Stimulated activated naive CD8-positive, alpha-beta T cell treated with anti-CD3 and anti-CD28 coated beads, Interleukin-15, amount 100 ng/mL, for 72 hours (primary cell): ENCODE measurements around the gene SLK.
A peak's percentile ranks its signal among the peaks of the same experiment; 100 is the strongest.

Experiments
- ATAC-seq: fragments of 150-1000 bp; cut with Tn5 transposase; 2 replicates; pipeline ENCODE4 v1.10.0; 2021; ENCODE audit warnings: mild to moderate bottlenecking, moderate library complexity
- DNase-seq, 2 donors: peaks; one replicate each; pipeline ENCODE4 v3.0.0; 2021 to 2022
- H3K27ac Mint-ChIP-seq, 2 donors: one replicate each; pipeline ENCODE4 v1.8.0; 2022; ENCODE audit warnings: mild to moderate bottlenecking in 2 of 2, mixed read lengths in 2 of 2, moderate library complexity in 2 of 2
- H3K27me3 Mint-ChIP-seq: one replicate; pipeline ENCODE4 v1.8.0; 2022; ENCODE audit warnings: mixed read lengths
- H3K4me1 Mint-ChIP-seq: one replicate; pipeline ENCODE4 v1.8.0; 2022; ENCODE audit warnings: mild to moderate bottlenecking, mixed read lengths
- H3K4me3 Mint-ChIP-seq, 2 donors: one replicate each; pipeline ENCODE4 v1.8.0; 2022; ENCODE audit warnings: mild to moderate bottlenecking in 2 of 2, mixed read lengths in 2 of 2, moderate library complexity in 1 of 2
- H3K9me3 Mint-ChIP-seq, 2 donors: one replicate each; pipeline ENCODE4 v1.8.0; 2022; ENCODE audit warnings: mixed read lengths in 2 of 2

The SLK gene

DNA sequence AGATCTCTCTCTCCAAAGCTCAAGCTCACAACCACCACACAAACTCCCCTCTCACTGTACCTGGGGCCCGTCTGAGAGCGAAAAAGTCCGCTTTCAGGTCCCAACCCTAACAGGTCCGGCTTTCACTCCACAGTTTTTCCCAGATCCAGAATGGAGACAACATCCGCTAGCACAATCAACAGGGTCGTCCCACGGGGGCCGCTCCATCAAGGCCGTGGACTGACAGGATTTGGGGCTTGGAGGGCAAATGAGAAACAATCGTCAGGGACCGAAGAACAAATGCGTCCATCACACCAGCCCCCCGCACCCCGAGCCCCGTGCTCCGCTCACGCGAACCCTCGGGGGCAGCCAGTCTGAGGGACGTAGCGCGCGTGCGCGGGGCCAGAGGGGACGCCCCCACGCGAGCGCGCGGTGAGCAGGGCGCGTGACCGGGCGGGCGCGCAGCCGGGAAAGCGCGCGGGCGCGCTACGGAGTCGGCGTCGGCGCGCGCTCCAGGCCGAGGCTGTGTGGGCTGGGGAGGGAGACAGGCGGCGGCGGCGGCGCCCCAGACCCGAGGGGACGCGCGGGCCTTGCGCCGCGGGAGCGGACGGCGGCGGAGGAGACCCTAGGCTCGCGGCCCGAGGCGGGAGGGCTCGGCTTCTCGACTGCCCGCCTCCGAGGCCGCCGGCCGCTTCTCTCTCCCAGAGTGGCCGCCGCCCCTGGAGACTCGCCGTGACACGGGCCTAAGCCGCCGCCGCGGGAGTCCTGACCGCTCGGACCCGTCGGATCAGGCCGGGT lies at the start of gene SLK:
Gene SLK (plus strand): TSS at position 470 of the 777 bp plus-strand sequence. CDS start 606 bp downstream, outside the sequence.
- DNase-seq = peak; percentile 88 to 89
- ATAC-seq = peak; percentile 92
- peak within 1 kb of the TSS; percentile 98 to 99 for H3K27ac Mint-ChIP-seq

DNA sequence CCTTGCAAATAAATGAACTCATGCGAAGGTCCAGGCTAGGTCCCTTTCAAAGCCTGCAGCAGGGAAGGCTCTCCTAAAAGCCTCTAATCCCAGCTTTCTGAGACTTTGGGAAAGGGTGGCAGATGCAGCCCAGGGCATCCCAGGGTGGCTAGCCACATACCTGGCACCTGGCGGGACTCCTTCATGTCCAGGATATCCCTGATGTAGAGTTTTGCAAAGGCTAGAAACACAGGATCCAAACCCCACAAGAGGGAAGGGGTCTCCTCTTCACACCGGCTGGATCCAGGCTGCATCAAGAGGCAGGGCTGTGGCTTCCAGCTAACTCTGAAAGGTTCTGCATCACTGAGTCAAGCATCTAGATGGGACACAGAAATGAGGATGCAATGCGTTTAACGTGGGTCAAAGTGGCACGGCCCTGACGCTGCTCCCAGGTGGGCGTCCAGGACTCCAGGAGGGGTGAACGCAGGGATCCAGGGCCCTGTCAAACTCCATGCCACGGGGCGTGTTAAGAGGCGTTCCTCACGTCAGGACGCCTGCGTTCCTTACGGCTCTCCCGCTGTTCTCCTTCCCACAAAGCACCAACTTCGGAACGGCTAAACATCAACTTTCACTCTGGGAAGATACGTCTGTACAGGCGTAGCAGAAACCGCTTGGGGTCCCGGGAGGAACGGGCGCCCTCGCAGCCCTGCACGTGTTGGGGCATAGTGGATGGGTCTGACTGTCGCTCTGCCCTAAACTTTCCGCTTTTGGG lies 49.5 kb upstream of the SLK start:
- H3K27ac Mint-ChIP-seq = peak overlapping the region; percentile 79 to 95
- H3K4me1 Mint-ChIP-seq = peaks cover 41% of the 10 kb centered on the region
- peak; percentile 16 for ATAC-seq
- no peak for DNase-seq
- H3K27me3 Mint-ChIP-seq = no peaks in the 10 kb centered on the region
- peak overlapping the region; percentile 92 to 96 for H3K4me3 Mint-ChIP-seq
- H3K9me3 Mint-ChIP-seq = peaks cover 7 to 8% of the 10 kb centered on the region in 2 donors

More for the DNA sequence above, at the start of gene SLK:
- H3K9me3 Mint-ChIP-seq = no peaks in the 10 kb centered on the region
- H3K4me3 Mint-ChIP-seq = peak within 1 kb of the TSS; percentile 98 to 99
- no peaks in the 10 kb centered on the region for H3K27me3 Mint-ChIP-seq
- H3K4me1 Mint-ChIP-seq = peaks cover 30% of the 10 kb centered on the region

DNA sequence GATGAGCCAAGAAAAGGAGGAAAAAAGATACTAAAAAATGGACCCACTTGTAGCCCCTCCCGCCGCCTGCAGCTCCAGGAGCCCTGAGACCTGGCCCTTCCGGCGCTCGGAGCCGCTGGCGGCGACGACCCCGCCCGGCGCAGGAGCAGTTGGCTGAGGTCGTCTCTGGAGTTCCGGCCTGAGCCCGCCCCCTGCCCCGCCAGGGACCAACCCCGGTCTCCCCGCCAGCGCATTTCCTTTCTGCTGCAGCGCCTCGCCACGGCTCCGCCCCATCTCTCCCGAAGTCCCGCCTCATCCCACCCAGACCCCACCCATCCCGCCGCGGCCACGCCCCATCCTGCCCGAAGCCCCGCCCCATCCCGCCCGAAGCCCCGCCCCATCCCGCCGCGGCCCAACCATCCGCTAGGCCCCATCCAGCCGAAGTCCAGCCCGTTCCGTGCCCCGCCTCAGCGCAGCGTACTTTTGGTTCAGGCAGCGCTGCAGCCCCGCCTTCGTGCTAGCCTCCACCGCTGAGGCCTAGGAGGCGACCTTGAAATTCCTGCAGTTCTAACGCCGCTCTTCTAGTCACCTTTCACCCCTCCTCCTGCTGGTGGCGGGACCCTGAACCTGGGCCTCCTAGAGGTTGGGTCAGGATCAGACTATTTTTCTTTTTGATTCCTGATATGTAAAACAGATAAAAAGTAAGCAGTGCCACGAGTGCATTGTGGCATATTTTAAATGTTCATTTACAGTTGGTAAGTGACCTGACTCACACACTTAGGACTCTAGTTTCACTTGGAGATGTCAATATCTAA lies 48.7 kb upstream of the SLK start, which contains the start of gene STN1:
Gene STN1 (minus strand): TSS at position 132 of the 794 bp plus-strand sequence. CDS start 590 bp downstream, outside the sequence.
- H3K4me3 Mint-ChIP-seq = peak within 1 kb of the TSS; percentile 92 to 96
- DNase-seq (peak; percentile 96 to 97), ATAC-seq (peak; percentile 94)
- no peaks in the 10 kb centered on the region for H3K27me3 Mint-ChIP-seq
- peaks cover 7 to 8% of the 10 kb centered on the region in 2 donors for H3K9me3 Mint-ChIP-seq
- H3K4me1 Mint-ChIP-seq = peaks cover 34% of the 10 kb centered on the region
- peak within 1 kb of the TSS; percentile 95 for H3K27ac Mint-ChIP-seq

DNA sequence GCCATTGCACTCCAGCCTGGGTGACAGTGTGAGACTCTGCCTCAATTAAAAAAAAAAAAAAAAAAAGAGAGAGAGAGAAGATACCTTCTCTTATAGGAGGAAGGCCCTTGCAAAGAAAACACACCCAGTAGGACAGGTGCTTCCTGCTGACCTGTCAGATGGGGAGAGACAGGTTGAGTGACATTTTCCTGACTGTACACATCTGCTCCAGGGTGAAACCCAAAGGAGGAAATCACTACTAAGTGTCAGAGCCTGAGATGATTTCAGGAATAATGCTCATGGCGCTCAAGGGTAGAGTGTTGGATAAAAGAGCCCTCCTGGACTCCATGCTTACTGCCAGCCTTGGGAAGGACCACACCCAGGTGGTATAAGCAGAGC lies 47.3 kb upstream of the SLK start:
- Mint-ChIP-seq H3K27me3 (no peaks in the 10 kb centered on the region), H3K4me1 (peaks cover 26% of the 10 kb centered on the region), H3K9me3 (peaks cover 6 to 8% of the 10 kb centered on the region in 2 donors), H3K27ac (no peak overlapping the region), H3K4me3 (no peak overlapping the region)
- DNase-seq (no peak), ATAC-seq (no peak)

DNA sequence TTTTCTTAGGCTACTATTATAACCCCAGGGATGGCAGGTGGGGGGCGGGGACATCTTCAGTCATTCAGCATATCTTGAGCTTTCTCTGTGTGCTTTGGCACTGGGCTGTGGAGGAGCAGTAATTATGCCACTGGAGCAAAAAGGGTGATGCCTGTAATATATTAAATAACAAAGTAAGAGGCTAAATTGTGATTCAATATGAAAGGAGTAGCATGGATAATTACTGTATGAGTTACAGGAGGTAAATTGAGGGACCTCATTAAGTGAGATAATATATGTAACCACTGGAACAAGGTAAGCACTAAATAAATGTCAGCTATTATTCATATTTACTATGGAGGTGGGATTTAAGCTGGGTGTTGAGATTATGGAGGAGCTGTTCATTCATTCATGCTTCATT lies 45.7 kb upstream of the SLK start:
- no peak for DNase-seq
- H3K9me3 Mint-ChIP-seq = no peaks in the 10 kb centered on the region
- no peaks in the 10 kb centered on the region for H3K27me3 Mint-ChIP-seq
- H3K4me1 Mint-ChIP-seq = peaks cover 13% of the 10 kb centered on the region
- ATAC-seq = no peak
- no peak overlapping the region for H3K4me3 Mint-ChIP-seq
- no peak overlapping the region for H3K27ac Mint-ChIP-seq

DNA sequence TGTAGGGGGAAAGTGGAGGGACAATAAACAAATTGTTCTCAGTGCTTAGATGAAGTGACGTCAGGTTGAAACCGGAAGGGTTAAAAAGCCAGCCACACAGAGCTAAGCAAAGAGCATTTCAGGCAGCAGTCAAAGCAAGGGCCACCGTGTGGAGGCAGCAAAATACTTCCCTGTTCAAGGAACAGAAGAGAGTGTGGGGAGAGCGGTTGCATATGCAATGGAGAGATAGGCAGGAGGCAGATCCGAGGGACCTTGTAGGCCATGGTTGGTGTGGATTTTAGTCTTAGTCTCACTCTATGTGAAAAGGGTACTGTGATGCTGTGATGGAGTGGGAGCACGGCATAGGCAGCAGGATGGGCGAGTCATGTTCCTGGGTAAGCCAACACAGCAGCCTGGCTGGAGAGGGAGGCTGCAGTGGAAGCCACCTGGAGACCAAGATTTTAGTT lies 45.2 kb upstream of the SLK start:
- Mint-ChIP-seq H3K4me3 (no peak overlapping the region), H3K27me3 (no peaks in the 10 kb centered on the region), H3K27ac (no peak overlapping the region), H3K9me3 (no peaks in the 10 kb centered on the region), H3K4me1 (peaks cover 8% of the 10 kb centered on the region)
- DNase-seq = peak in 1 of 2 donors; percentile 32
- ATAC-seq = no peak

DNA sequence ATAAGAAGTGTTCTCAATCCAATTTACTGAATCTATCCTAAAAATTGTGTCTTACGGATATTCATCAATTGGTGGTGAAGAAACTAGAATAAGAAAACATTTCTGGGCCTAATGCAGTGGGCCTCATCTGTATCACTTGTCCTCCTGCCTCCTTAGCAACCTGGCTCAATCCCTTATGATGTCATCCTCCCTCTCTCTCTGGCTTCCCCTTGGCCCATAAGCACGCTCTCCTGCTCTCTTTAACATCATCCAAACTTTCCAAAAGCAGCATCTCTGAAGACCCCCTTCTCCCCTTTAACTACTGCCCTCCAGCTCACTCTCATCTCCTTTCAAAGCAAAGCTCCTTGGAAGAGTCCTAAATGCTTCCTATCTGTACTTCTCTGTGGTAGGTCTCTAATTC lies 44.3 kb upstream of the SLK start:
- H3K4me1 Mint-ChIP-seq = peaks cover 8% of the 10 kb centered on the region
- ATAC-seq = no peak
- no peak overlapping the region for H3K4me3 Mint-ChIP-seq

DNA sequence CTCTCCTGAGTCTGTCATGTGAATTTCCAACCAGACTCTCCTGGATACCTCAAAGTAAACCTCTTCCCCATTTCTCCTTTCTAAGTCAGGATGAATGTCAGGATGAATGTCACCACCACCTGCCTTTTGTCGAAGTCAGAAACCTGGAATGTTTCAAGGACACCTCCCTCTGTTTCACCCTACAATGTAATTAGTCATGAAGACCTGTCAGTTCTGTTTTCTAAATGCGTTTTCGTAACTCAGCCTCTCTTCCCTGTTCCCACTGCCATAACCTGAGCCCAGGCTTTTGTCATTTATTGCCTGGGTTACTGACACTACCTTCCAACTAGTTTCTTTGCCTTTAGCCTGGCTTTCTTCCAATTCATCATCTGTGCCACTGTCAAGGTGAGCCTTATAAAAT lies 43.4 kb upstream of the SLK start:
- peaks cover 7% of the 10 kb centered on the region for H3K4me1 Mint-ChIP-seq
- no peak overlapping the region for H3K27ac Mint-ChIP-seq
- H3K9me3 Mint-ChIP-seq = no peaks in the 10 kb centered on the region
- H3K27me3 Mint-ChIP-seq = no peaks in the 10 kb centered on the region
- ATAC-seq (no peak), DNase-seq (no peak)
- H3K4me3 Mint-ChIP-seq = no peak overlapping the region

More for the DNA sequence above, 44.3 kb upstream of the SLK start:
- H3K9me3 Mint-ChIP-seq = no peaks in the 10 kb centered on the region
- H3K27me3 Mint-ChIP-seq = no peaks in the 10 kb centered on the region
- DNase-seq = no peak
- no peak overlapping the region for H3K27ac Mint-ChIP-seq

DNA sequence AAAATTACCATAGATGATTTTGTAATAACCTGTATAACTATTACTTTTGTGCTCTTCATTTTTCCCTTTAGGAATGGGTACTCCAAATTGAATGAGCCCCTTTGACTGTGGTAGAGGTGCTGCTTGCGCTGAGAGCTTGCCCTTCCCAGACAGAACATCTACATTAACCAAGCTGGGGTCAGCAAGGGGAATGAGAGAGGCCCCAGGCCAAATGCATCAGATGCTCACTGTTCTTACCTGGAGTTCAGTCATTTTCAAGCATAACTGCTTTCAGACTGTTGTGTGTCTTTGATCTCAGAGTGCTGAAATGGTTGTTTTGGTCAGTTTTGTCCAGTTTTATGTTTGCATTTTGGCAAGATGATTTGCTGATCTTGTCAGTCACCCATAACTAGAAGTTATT lies 41.3 kb upstream of the SLK start:
- no peak overlapping the region for H3K27ac Mint-ChIP-seq
- no peaks in the 10 kb centered on the region for H3K4me1 Mint-ChIP-seq
- no peak for ATAC-seq
- no peaks in the 10 kb centered on the region for H3K27me3 Mint-ChIP-seq
- no peak for DNase-seq
- no peaks in the 10 kb centered on the region for H3K9me3 Mint-ChIP-seq
- H3K4me3 Mint-ChIP-seq = no peak overlapping the region

DNA sequence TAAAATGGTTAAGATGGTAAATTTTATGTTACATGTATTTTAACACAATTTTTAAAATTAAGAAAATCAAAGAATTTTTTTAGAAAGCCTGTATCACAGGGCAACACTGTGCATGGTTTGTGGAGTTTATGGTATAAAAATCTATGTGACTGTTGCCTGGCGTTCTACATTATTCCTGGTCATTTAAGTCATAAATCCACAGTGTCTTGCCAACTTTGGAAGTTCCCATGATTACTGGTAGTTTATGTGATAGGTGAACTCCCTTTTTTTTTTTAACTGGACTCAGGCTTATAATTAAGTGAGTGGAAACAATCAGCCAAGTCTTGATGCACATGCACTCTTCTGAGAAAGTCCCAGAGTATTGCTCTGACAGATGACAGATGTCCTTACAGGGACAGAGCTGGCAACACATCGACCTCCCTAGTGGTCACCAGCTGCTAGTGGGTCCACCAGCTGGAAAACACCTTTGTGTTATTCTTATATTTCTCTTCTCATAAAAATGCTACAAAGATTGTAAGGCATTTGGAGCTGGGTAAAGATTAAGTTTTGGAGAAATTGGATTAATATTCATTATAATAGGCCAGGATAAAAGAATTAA lies 40.1 kb upstream of the SLK start:
- H3K4me1 Mint-ChIP-seq = no peaks in the 10 kb centered on the region
- no peak for ATAC-seq
- no peaks in the 10 kb centered on the region for H3K9me3 Mint-ChIP-seq

DNA sequence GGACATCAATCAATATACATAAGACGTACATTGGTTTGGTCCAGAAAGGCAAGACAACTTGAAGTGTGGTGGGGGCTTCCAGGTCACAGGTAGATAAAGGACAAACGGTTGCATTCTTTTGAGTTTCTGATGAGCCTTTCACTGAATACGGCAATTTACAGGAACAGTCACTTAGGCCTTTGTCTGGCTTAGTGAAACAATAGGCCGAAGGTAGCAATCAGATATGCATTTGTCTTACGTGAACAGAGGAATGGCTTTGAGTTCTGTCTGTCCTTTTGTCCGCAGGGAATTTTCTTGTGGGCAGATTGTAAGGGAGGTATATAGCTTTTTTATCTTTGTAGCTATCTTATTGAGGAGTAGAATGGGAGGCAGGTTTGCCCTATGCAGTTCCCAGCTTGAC lies 38.2 kb upstream of the SLK start:
- DNase-seq (no peak), ATAC-seq (no peak)
- H3K27me3 Mint-ChIP-seq = no peaks in the 10 kb centered on the region
- H3K9me3 Mint-ChIP-seq = no peaks in the 10 kb centered on the region
- H3K27ac Mint-ChIP-seq = no peak overlapping the region
- no peak overlapping the region for H3K4me3 Mint-ChIP-seq
- no peaks in the 10 kb centered on the region for H3K4me1 Mint-ChIP-seq

More for the DNA sequence above, 40.1 kb upstream of the SLK start:
- H3K27me3 Mint-ChIP-seq = no peaks in the 10 kb centered on the region
- no peak overlapping the region for H3K27ac Mint-ChIP-seq
- no peak for DNase-seq
- H3K4me3 Mint-ChIP-seq = no peak overlapping the region

DNA sequence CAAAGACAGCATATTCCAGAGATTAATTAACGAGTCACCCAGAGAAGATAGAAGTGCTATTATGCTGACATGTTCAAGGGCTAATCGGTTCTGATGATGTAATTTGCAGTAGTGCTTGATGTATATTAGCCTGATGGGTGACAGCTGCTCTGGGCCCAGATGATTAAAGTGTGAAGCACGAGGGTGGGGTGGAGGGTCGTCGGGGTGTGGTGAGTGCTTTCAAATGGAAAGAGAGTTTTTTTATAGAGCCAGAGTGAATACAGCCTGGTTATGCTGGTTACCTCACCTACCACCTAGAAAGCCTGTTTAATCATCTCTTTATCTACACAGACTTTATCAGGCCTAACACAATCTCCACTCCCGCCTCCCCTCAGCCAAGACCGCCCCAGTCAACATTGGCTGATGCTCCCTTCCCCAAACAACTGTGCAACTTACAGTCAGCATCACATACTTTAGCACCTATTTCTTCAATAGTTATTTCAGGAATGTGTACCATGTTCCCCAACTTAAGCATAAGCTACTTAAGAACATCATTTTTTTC lies 37.5 kb upstream of the SLK start:
- Mint-ChIP-seq H3K4me1 (no peaks in the 10 kb centered on the region), H3K27me3 (no peaks in the 10 kb centered on the region), H3K4me3 (no peak overlapping the region), H3K27ac (no peak overlapping the region), H3K9me3 (no peaks in the 10 kb centered on the region)
- ATAC-seq (no peak), DNase-seq (no peak)

DNA sequence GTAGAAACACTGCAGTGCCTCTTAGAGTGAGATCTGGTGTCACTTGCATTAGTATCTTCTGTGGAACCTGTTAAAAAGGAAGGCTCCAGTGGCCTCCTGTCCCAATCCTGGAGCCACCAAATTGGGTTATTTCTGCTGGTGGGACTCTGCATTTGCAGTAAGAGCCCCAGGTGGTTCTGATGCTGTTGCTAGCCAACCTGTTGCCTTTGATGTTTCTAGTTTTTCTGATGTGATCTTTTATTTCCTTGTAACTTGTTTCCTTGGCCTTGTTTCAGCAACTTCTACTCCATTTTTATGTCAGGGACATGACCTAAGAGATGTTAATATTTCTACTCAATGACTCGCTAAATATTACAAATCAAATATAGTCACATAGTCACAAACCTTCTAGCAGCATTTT lies 36.5 kb upstream of the SLK start:
- Mint-ChIP-seq H3K27ac (no peak overlapping the region), H3K4me3 (no peak overlapping the region)

DNA sequence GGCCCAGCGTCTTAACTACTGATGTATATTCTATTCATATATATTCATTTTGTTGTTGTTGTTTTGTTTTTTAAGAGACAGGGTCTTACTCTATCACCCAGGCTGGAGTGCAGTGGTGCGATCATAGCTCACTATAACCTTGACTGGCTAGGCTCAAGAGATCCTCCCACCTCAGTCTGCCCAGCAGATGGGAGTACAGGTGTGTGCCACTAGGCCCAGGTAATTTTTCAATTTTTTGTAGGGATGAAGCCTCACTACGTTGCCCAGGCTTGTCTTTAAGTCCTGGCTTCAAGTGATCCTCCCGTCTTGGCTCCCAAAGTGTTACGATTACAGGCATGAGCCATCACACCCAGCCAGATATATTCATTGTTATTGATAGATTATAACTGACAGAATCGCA lies 36.1 kb upstream of the SLK start:
- ATAC-seq (no peak), DNase-seq (no peak)
- Mint-ChIP-seq H3K9me3 (no peaks in the 10 kb centered on the region), H3K4me1 (no peaks in the 10 kb centered on the region), H3K27ac (no peak overlapping the region), H3K4me3 (no peak overlapping the region), H3K27me3 (no peaks in the 10 kb centered on the region)

More for the DNA sequence above, 36.5 kb upstream of the SLK start:
- no peaks in the 10 kb centered on the region for H3K9me3 Mint-ChIP-seq
- no peaks in the 10 kb centered on the region for H3K4me1 Mint-ChIP-seq
- no peak for ATAC-seq
- no peak for DNase-seq
- H3K27me3 Mint-ChIP-seq = no peaks in the 10 kb centered on the region

DNA sequence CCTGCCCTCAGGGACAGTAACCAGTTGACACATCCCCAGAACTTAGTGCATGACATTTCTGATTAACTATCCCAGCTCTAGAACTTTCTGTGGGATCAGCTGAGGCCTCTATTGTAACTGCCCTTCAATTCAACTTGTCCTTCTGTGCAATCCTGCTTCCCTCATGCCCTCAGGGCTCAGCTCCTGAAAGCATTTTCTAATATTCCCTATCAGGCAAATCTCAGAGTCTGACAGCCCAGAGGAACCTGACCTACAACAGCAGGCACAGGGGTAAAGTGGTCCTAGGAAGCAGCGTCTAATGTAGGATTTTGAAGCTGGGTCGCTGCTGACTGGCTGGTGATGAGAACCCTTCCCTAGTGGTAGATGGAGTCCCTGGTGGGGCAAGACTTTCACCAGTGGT lies 35.3 kb upstream of the SLK start:
- Mint-ChIP-seq H3K9me3 (no peaks in the 10 kb centered on the region), H3K27me3 (no peaks in the 10 kb centered on the region), H3K4me3 (no peak overlapping the region), H3K4me1 (no peaks in the 10 kb centered on the region), H3K27ac (peak overlapping the region; percentile 6 to 83)
- no peak for DNase-seq
- ATAC-seq = no peak
